Islet precursor cell (in vitro differentiated cells): ENCODE measurements around the gene STK33.

Experiments used
- DNase-seq: peaks from one replicate; pipeline ENCODE4 v3.0.0-alpha.2; 2018

The STK33 gene

GRCh38 chr11:8403310-8403709 lies 190.7 kb downstream of the STK33 start:
- DNase-seq = no peak

- DNase-seq = no peak
Observed at GRCh38 chr11:8392886-8393285, 201.1 kb downstream of the STK33 start.

GRCh38 chr11:8392166-8392565 lies 201.9 kb downstream of the STK33 start:
- no peak for DNase-seq

- DNase-seq = no peak
Observed at GRCh38 chr11:8390851-8391612, 203.0 kb downstream of the STK33 start.

- no peak for DNase-seq
Observed at GRCh38 chr11:8389029-8389996, 204.7 kb downstream of the STK33 start.

GRCh38 chr11:8387693-8388092 lies 206.3 kb downstream of the STK33 start:
- no peak for DNase-seq

GRCh38 chr11:8387141-8387540 lies 206.9 kb downstream of the STK33 start:
- no peak for DNase-seq

GRCh38 chr11:8386134-8386864 lies 207.7 kb downstream of the STK33 start:
- DNase-seq = no peak

GRCh38 chr11:8384199-8384821 lies 209.7 kb downstream of the STK33 start:
- DNase-seq = peak; percentile 93

- no peak for DNase-seq
Observed at GRCh38 chr11:8383627-8384026, 210.4 kb downstream of the STK33 start.

- peak; percentile 53 for DNase-seq
Observed at GRCh38 chr11:8383227-8383626, 210.8 kb downstream of the STK33 start.

GRCh38 chr11:8382436-8383053 lies 211.5 kb downstream of the STK33 start:
- DNase-seq = peak; percentile 93

GRCh38 chr11:8381871-8382396 lies 212.1 kb downstream of the STK33 start:
- DNase-seq = no peak

- no peak for DNase-seq
Observed at GRCh38 chr11:8381343-8381742, 212.7 kb downstream of the STK33 start.

- peak; percentile 77 for DNase-seq
Observed at GRCh38 chr11:8375932-8376331, 218.1 kb downstream of the STK33 start.

GRCh38 chr11:8375460-8375859 lies 218.6 kb downstream of the STK33 start:
- peak; percentile 49 for DNase-seq

GRCh38 chr11:8374716-8375115 lies 219.3 kb downstream of the STK33 start:
- DNase-seq = peak; percentile 32

GRCh38 chr11:8373519-8374432 lies 220.3 kb downstream of the STK33 start:
- peak; percentile 24 for DNase-seq

- peak; percentile 44 for DNase-seq
Observed at GRCh38 chr11:8372641-8373381, 221.2 kb downstream of the STK33 start.

- DNase-seq = no peak
Observed at GRCh38 chr11:8371516-8371884, 222.5 kb downstream of the STK33 start.
